Skeletal muscle cell (primary cell): Measurements from ENCODE around the gene MMEL1.
"Not testable (repeated sequence)": the region's sequence is repeated elsewhere in the genome, so short reads cannot be mapped to it uniquely, and the experiment has no call there.

Source experiments
- DNase-seq: peaks from one replicate; pipeline ENCODE4 v3.0.0-alpha.2; 2010; ENCODE audit warnings: low read depth
- H3K4me3 ChIP-seq: 2 replicates; pipeline ENCODE4 v1.5.1; 2011; ENCODE audit warnings: low read depth, mild to moderate bottlenecking, control low read depth, low read length, moderate library complexity

Gene MMEL1, protein sequence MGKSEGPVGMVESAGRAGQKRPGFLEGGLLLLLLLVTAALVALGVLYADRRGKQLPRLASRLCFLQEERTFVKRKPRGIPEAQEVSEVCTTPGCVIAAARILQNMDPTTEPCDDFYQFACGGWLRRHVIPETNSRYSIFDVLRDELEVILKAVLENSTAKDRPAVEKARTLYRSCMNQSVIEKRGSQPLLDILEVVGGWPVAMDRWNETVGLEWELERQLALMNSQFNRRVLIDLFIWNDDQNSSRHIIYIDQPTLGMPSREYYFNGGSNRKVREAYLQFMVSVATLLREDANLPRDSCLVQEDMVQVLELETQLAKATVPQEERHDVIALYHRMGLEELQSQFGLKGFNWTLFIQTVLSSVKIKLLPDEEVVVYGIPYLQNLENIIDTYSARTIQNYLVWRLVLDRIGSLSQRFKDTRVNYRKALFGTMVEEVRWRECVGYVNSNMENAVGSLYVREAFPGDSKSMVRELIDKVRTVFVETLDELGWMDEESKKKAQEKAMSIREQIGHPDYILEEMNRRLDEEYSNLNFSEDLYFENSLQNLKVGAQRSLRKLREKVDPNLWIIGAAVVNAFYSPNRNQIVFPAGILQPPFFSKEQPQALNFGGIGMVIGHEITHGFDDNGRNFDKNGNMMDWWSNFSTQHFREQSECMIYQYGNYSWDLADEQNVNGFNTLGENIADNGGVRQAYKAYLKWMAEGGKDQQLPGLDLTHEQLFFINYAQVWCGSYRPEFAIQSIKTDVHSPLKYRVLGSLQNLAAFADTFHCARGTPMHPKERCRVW

DNA sequence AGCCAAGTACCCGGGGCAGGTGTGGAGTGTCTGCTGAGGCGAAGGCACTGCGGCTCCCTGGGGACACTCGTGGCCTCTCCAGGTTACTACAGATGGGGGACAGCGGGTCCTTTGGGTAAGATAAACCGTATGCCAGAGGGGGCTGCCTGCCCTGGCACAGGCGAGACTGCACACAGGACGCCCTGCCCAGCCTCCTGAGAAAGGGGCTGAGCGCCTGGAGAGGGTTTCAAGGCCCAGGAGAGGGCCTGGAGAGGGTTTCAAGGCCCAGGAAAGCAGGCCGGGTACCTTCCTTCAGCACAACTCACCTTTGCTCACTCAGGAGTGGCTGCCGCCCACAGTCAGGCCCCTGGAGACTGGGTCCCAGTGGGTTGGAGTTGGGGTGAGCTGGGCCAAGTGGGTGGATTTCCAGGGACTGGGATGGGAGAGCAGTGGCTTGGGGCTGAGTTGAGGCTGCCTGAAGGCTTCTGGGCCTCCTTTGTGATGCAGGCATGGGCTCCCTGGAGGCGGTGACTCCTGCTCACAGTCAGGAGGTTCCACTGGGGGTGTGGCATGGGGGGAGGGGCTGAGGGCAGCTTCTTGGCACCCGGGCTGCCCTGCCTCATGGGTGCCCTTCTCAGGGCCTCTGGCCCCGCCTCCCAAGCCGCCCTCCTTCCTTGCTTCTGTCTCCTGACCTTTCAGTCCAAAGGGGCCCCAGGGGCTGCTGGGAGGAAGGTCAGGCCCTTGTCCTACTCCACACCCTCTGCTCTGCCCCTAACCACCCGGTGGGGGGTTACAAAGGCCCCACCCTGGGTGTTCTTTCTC, at the start of gene MMEL1:
TSS of gene MMEL1 (minus strand) at position 456 of the 801 bp plus-strand sequence. CDS start 3,532 bp downstream, outside the sequence.
- no peak for DNase-seq
- H3K4me3 ChIP-seq = no peak within 1 kb of the TSS

DNA sequence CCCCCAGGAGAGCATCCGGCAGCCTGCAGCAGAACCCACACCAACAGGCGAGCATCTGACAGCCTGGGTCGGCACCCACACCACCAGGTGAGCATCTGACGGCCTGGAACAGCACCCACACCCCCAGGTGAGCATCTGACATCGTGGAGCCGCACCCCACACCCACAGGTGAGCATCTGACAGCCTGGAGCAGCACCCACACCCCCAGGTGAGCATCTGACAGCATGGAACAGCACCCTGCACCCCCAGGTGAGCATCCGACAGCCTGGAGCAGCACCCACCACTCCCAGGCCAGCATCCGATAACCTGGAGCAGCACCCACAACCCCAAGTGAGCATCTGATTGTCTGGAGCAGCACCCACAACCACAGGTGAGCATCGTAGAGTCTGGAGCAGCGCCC, 43.9 kb upstream of the MMEL1 start:
- DNase-seq, H3K4me3 ChIP-seq: not testable (repeated sequence)

GRCh38 chr1:2671656-2672055, 38.8 kb upstream of the MMEL1 start:
- not testable (repeated sequence) for DNase-seq, H3K4me3 ChIP-seq

DNA sequence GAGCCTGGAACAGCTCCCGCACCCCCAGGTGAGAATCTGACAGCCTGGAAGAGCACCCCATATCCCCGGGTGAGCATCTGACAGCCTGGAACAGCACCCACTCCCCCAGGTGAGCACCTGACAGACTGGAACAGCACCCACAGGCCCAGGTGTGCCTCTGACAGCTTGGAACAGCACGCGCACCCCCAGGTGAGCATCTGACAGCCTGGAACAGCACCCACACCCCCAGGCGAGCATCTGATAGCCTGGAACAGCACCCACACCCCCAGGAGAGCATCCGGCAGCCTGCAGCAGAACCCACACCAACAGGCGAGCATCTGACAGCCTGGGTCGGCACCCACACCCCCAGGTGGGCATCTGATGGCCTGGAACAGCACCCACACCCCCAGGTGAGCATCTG, 27.0 kb upstream of the MMEL1 start:
- H3K4me3 ChIP-seq, DNase-seq: not testable (repeated sequence)

GRCh38 chr1:2657909-2658308, 25.1 kb upstream of the MMEL1 start:
- not testable (repeated sequence) for DNase-seq, H3K4me3 ChIP-seq

GRCh38 chr1:2657124-2657523, 24.3 kb upstream of the MMEL1 start:
- not testable (repeated sequence) for H3K4me3 ChIP-seq, DNase-seq

DNA sequence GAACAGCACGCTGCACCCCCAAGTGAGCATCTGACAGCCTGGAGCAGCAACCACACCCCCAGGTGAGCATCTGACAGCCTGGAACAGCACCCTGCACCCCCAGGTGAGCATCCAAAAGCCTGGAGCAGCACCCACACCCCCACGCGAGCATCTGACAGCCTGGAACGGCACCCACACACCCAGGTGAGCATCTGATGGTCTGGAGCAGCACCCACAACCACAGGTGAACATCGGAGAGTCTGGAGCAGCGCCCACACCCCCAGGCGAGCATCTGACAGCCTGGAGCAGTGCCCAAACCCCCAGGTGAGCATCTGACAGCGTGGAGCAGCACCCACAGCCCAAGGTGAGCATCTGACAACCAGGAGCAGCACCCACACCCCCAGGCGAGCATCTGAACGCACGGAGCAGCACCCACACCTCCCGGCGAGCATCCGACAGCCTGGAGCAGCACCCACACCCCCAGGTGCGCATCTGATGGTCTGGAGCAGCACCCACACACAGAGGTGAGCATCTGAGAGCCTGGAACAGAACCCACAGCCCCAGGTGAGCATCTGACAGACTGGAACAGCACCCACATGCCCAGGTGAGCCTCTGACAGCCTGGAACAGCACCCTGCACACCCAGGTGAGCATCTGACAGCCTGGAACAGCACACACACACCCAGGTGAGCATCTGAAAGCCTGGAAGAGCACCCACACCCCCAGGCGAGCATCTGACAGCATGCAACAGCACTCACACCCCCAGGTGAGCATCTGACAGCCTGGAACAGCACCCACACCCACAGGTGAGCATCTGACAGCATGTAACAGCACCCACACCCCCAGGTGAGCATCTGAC, 23.0 kb upstream of the MMEL1 start:
- not testable (repeated sequence) for H3K4me3 ChIP-seq, DNase-seq

GRCh38 chr1:2654443-2654948, 21.7 kb upstream of the MMEL1 start:
- H3K4me3 ChIP-seq, DNase-seq: not testable (repeated sequence)

DNA sequence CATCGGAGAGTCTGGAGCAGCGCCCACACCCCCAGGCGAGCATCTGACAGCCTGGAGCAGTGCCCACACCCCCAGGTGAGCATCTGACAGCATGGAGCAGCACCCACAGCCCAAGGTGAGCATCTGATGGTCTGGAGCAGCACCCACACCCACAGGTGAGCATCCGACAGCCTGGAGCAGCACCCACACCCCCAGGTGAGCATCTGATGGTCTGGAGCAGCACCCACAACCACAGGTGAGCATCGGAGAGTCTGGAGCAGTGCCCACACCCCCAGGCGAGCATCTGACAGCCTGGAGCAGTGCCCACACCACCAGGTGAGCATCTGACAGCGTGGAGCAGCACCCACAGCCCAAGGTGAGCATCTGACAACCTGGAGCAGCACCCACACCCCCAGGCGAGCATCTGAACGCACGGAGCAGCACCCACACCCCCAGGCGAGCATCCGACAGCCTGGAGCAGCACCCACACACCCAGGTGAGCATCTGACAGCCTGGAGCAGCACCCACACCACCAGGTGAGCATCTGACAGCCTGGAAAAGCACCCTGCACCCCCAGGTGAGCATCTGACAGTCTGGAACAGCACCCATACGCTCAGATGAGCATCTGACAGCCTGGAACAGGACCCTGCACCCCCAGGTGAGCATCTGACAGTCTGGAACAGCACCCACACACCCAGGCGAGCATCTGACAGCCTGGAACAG, 21.1 kb upstream of the MMEL1 start:
- DNase-seq = not testable (repeated sequence)

GRCh38 chr1:2652926-2653571, 20.2 kb upstream of the MMEL1 start:
- H3K4me3 ChIP-seq, DNase-seq: not testable (repeated sequence)

More for the DNA sequence above, 21.1 kb upstream of the MMEL1 start:
- not testable (repeated sequence) for H3K4me3 ChIP-seq

- DNase-seq, H3K4me3 ChIP-seq: not testable (repeated sequence)
These were observed 19.5 kb upstream of the MMEL1 start for GRCh38 chr1:2652152-2652925.

GRCh38 chr1:2650967-2651645, 18.3 kb upstream of the MMEL1 start:
- no peak for DNase-seq
- H3K4me3 ChIP-seq = no peak overlapping the region

DNA sequence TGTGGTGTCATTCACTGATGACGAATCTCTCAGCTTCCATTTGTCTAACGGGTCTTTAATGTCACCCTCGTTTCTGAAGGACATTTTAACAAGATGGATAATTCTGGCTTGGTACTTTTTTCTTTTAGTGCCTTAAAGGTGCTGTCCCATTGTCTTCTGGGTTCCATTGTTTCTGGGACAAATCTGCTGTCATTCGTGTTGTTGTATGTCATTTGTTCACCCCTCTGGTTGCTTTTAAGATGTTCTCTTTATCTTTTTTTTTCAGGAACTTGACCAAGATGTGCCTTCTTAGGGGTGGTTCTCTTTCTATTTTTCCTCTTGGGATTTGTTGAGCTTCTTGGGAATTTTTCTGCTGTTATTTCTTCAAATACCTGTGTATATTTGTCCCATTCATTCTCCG, 14.0 kb upstream of the MMEL1 start:
- no peak overlapping the region for H3K4me3 ChIP-seq
- no peak for DNase-seq

DNA sequence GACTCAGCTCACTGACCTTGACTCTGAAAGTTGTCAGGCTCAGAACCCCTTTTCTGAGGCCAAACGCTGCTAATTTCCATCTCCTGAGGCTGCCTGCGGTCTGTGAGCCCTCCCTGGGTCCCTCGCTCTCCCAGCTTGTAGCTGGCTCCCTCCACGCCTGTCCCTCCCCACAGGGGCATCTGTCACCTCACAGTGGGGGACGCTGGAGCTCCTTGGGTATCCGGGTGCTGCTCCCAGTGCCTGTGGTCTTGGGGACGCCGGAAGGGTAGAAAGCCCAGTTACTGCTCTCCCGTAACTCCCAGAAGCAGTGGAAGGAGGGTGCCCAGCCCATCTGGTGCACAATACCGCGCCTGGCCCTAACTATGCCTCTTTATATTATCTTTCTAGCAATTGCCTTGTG, 13.0 kb upstream of the MMEL1 start:
- H3K4me3 ChIP-seq = no peak overlapping the region
- no peak for DNase-seq

- H3K4me3 ChIP-seq = no peak overlapping the region
- DNase-seq = no peak
These were observed 12.3 kb upstream of the MMEL1 start for GRCh38 chr1:2645143-2645542.

DNA sequence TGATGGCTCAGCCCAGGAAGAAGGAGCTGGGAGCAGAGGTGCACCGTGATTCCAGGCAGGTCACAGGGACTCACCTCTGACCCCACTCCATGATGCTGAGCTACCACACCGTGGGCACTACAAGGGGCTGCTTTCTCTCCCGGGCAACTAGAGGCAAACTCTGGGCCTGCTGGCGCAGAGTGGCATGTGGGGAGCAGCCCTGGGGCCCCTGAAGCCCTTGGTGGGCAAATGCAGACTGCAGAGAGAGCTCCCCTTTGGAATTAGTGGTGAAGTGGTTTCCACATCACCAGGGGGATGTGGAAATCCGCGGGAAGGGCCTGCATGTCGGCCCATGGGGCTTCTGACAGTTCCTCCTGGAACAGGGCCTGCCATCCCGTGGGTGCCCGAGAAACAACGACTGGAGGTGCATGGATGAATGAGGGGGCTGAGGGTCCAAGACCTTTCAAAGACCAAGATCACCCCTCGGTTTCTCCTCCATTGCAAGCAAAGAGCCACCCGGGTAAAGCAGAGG, 11.8 kb upstream of the MMEL1 start:
- H3K4me3 ChIP-seq = no peak overlapping the region
- no peak for DNase-seq
